ENCODE results near the gene PHACTR1. TPM values are rescaled to one million over a fixed set of nuclear protein-coding genes. Genes with fewer than 3 reads are reported as not detected.

The PHACTR1 gene
- total RNA-seq, 4 donors from 2014 or later, result 2.0 to 8.3 (median 4.5) TPM

DNA sequence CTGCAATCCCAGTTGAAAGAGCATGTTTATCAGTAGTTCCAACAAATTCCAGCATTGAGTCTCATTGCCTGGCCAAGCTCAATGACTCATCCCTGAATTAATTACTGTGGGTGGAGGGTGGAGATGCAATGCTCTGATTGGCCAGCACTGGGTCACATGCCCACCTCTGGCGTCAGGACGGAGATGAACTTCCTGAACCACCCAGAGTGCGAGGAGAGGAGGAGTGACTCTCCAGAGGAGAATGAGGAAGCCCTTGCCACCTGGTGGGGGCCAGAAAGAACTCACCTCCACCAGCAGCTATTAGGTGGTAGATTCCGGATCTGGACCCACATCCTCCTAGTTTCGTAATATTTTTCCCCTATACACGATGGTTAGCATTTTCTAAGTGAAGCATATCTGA is 327.8 kb downstream of the PHACTR1 start:
- DNase-seq, result no peak
- Histone ChIP-seq H3K9me3 (no peaks in the 10 kb centered on the region), H3K27ac (no peak overlapping the region)

DNA sequence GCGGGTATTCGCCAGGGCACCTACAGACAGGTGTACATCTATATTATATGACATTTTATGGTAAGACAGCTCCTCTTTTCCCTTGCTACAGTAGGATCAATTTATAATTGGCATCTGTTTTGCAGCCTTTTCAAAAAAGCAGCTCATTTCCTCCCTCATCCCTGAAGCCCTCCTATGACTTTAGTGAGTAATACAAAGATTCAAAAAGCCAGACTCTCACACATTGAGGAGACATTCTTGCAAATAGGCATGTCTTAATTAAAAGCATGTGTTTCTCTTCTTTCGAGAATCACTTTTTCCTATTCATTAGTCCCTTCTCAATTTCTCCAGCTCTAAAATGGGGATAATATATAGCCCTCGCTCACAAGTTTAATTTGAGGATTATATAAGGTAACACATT is 328.3 kb downstream of the PHACTR1 start:
- intact Hi-C loops (cut with DNase I; ENCODE audit: low total_unique reads), result no loop called here
- Histone ChIP-seq H3K4me3 (no peak overlapping the region), H3K36me3 (no peaks in the 10 kb centered on the region), H3K9me3 (no peaks in the 10 kb centered on the region), H3K27me3 (no peaks in the 10 kb centered on the region), H3K27ac (no peak overlapping the region), H3K4me1 (no peaks in the 10 kb centered on the region)
- TF ChIP-seq, protein P1, sequence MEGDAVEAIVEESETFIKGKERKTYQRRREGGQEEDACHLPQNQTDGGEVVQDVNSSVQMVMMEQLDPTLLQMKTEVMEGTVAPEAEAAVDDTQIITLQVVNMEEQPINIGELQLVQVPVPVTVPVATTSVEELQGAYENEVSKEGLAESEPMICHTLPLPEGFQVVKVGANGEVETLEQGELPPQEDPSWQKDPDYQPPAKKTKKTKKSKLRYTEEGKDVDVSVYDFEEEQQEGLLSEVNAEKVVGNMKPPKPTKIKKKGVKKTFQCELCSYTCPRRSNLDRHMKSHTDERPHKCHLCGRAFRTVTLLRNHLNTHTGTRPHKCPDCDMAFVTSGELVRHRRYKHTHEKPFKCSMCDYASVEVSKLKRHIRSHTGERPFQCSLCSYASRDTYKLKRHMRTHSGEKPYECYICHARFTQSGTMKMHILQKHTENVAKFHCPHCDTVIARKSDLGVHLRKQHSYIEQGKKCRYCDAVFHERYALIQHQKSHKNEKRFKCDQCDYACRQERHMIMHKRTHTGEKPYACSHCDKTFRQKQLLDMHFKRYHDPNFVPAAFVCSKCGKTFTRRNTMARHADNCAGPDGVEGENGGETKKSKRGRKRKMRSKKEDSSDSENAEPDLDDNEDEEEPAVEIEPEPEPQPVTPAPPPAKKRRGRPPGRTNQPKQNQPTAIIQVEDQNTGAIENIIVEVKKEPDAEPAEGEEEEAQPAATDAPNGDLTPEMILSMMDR (IDR thresholded peaks at IDR 0.05), result no peak
- TF ChIP-seq POLR2A (IDR thresholded peaks at IDR 0.05), result no peak
- no peak for DNase-seq

More for the DNA sequence above, 327.8 kb downstream of the PHACTR1 start:
- Histone ChIP-seq H3K4me1 (no peaks in the 10 kb centered on the region), H3K36me3 (no peaks in the 10 kb centered on the region), H3K27me3 (no peaks in the 10 kb centered on the region), H3K4me3 (no peak overlapping the region)
- intact Hi-C loops (cut with DNase I; ENCODE audit: low total_unique reads), result no loop called here
- no peak for TF ChIP-seq POLR2A (IDR thresholded peaks at IDR 0.05)
- TF ChIP-seq, protein P1 (IDR thresholded peaks at IDR 0.05), result no peak

DNA sequence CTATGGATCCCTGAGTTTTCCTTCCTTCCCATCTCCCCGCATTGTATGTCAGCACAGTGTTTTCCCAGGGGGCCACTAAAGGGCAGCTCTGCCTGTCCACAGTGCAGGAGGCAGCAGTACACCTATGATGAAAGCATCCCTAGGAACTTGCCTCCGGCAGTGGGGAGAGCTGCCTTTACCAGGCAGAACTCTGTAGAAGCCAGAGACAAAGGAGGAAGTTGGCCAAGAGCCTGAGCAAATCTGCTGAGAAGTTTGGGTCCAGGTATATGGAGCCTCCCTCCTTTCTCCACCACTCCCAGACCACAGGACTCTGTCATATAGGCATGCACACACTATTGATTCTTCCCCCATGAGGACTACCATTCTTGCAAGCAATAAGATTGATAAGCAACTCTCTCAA is 329.1 kb downstream of the PHACTR1 start:
- Histone ChIP-seq H3K4me3 (no peak overlapping the region), H3K9me3 (no peaks in the 10 kb centered on the region), H3K27me3 (no peaks in the 10 kb centered on the region), H3K36me3 (no peaks in the 10 kb centered on the region), H3K27ac (no peak overlapping the region), H3K4me1 (no peaks in the 10 kb centered on the region)
- DNase-seq, result no peak
- intact Hi-C loops (cut with DNase I; ENCODE audit: low total_unique reads), result no loop called here
- no peak for TF ChIP-seq POLR2A (IDR thresholded peaks at IDR 0.05)
- TF ChIP-seq, protein P1 (IDR thresholded peaks at IDR 0.05), result no peak

DNA sequence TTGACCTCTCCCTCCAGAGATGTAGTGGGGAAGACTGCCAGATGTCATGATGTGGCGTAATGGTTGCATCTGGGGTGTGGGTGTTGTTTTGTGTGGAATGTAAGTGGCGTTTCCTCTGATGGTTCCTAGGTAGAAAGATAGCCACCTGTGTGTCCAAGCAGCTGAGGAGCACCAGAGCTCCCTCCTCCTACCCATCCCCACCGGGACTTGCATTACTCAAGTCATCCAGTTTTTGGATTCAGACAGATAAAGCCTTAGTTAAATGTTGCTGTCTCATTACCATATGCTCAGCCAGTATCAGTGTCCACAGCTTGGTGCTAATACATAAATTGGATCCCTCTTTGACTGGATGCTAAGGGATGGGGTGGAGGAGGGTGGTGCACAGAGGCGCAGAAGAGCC is 329.5 kb downstream of the PHACTR1 start:
- intact Hi-C loops (cut with DNase I; ENCODE audit: low total_unique reads), result no loop called here
- H3K36me3 ChIP-seq, result no peaks in the 10 kb centered on the region
- no peaks in the 10 kb centered on the region for H3K9me3 ChIP-seq
- H3K27me3 ChIP-seq, result no peaks in the 10 kb centered on the region
- no peak for DNase-seq
- no peak for TF ChIP-seq POLR2A (IDR thresholded peaks at IDR 0.05)
- TF ChIP-seq, protein P1 (IDR thresholded peaks at IDR 0.05), result no peak
- no peak overlapping the region for H3K4me3 ChIP-seq
- no peak overlapping the region for H3K27ac ChIP-seq
- H3K4me1 ChIP-seq, result no peaks in the 10 kb centered on the region

DNA sequence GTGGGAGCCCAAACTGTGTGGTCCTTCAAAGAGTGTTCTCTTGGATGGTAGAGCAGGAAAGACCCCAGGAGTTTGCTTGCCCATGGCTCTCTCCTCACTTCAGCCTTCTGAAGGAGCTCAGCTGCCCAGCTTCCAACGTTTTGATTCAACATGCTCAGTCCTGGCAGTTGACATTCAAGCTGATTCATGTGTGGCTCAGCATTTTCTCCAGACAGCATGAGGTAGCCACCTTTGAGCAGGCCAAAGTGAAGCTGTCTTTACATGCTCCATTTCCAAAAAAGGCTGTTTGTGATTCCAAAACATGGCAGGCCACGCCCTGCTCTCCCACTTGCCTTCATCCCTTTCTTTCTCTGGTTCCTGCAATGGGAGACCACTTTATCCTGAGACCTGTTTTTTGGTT is 331.5 kb downstream of the PHACTR1 start:
- H3K27me3 ChIP-seq, result no peaks in the 10 kb centered on the region
- TF ChIP-seq, protein P1 (IDR thresholded peaks at IDR 0.05), result no peak
- no peak for TF ChIP-seq POLR2A (IDR thresholded peaks at IDR 0.05)
- H3K9me3 ChIP-seq, result no peaks in the 10 kb centered on the region
- H3K36me3 ChIP-seq, result no peaks in the 10 kb centered on the region
- no peaks in the 10 kb centered on the region for H3K4me1 ChIP-seq
- intact Hi-C loops (cut with DNase I; ENCODE audit: low total_unique reads), result no loop called here
- H3K4me3 ChIP-seq, result no peak overlapping the region
- no peak for DNase-seq
- H3K27ac ChIP-seq, result no peak overlapping the region
